Adrenal gland (tissue), 12 donors: ENCODE measurements around the gene SPDL1. TPM values are rescaled to one million over a fixed set of nuclear protein-coding genes. Genes with fewer than 3 reads are reported as not detected.
A peak's percentile ranks its signal among the peaks of the same experiment; 100 is the strongest.

ENCODE experiments used
- DNase-seq, 7 donors: peaks; one replicate each; pipeline ENCODE4 v3.0.0-alpha.2; 2019 to 2020
- H3K27ac ChIP-seq, 5 donors: fragments of 200-600 bp; sonication (generic) in 4 of 5; 1 replicate in 3 of 5; 2 replicates in 2 of 5; pipeline versions ENCODE4 v1.5.1 to v1.8.0; 2016 to 2020; ENCODE audit warnings: mild to moderate bottlenecking in 1 of 5
- H3K27me3 ChIP-seq: fragments of 200-600 bp; 2 replicates; pipeline ENCODE4 v1.8.0; 2021
- H3K36me3 ChIP-seq, 2 donors: fragments of 200-600 bp; replicated peaks in 1 of 2; 1 replicate in 1 of 2; 2 replicates in 1 of 2; pipeline versions ENCODE4 v1.5.1 to v1.8.0; 2018 to 2022
- H3K4me1 ChIP-seq, 2 donors: fragments of 200-600 bp; replicated peaks in 1 of 2; 1 replicate in 1 of 2; 2 replicates in 1 of 2; pipeline versions ENCODE4 v1.5.1 to v1.8.0; 2018 to 2021
- H3K4me3 ChIP-seq, 4 donors: fragments of 200-600 bp; sonication (generic) in 3 of 4; one replicate each; pipeline ENCODE4 v1.5.1; 2016 to 2018
- H3K9me3 ChIP-seq, 3 donors: fragments of 200-600 bp; sonication (generic) in 1 of 3; replicated peaks in 1 of 3; 1 replicate in 2 of 3; 2 replicates in 1 of 3; pipeline versions ENCODE4 v1.5.1 to v1.8.0; 2016 to 2021
- CTCF ChIP-seq, 6 experiments: fragments of 450-650 bp in 4 of 6; fragments of 200-600 bp in 2 of 6; sonication (generic) in 1 of 6; IDR thresholded peaks; 1 replicate in 5 of 6; 2 replicates in 1 of 6; pipeline versions ENCODE4 v1.5.1 to v1.8.0; 2016 to 2021; ENCODE audit warnings: antibody characterized with exemption in 6 of 6, mild to moderate bottlenecking in 2 of 6, moderate library complexity in 1 of 6
- POLR2A ChIP-seq, 2 donors: fragments of 450-650 bp; IDR thresholded peaks; one replicate each; pipeline ENCODE4 v1.6.1; 2017; ENCODE audit warnings: antibody characterized with exemption in 2 of 2, mild to moderate bottlenecking in 2 of 2, moderate library complexity in 1 of 2
- WGBS, 4 donors: extraction: QIAGEN DNeasy Blood & Tissue Kit in 2 of 4; methylation state at CpG; one replicate each; pipeline versions ENCODE4 v1.1.5 to v1.1.7; 2013 to 2017; 5-methylcytosine and 5-hydroxymethylcytosine counted together
- intact Hi-C, 2 donors: fragments of 100-400 bp; cut with DNase I; formaldehyde crosslinking; loops; one replicate each; pipeline versions ENCODE4 v1.14.1 to v1.15.0; 2022 to 2023
- polyA plus RNA-seq, 3 donors: library from polyadenylated mRNA; stranded (reverse); fragments of 200-250 nt in 2 of 3; fragments of 350-450 nt in 1 of 3; fragmentation: Illumina TruSeq in 1 of 3; extraction: RNeasy Lipid Tissue Mini Kit (QIAGEN cat#74804) in 1 of 3; gene quantifications; one replicate each; pipeline ENCODE4 v1.2.3, GENCODE V29; 2013 to 2014
- total RNA-seq, 9 donors: library from RNA; depleted of rRNA in 4 of 9; stranded (reverse); fragments of >200 nt in 4 of 9; fragments of 120-200 nt in 1 of 9; fragmentation: NEBNext Ultra II Directional in 1 of 9; extraction: Animal tissue kit (Norgen Biotek cat#: 25700) in 1 of 9; gene quantifications; one replicate each; pipeline versions ENCODE4 v1.1.0 to v1.2.4, GENCODE V29; 2013 to 2023
- donor health status: healthy with polysubstance abuse.
- donor health status: Bipolar disorder and iron deficiency.
- donor health status: DM: yes; HTN: yes; CAD: no.
- donor health status: DM: no; HTN: no; CAD: no.
- donor health status: DM: no; HTN: no; CAD: no.
- donor health status: DM: yes; HTN: yes; CAD: no.

SPDL1 gene
- total and polyA plus RNA-seq, 12 donors, result 0.72 to 16.4 (median 6.5) TPM

GRCh38 chr5:169649486-169649885 is 65.9 kb downstream of the SPDL1 start:
- H3K4me1 ChIP-seq, result no peaks in the 10 kb centered on the region
- intact Hi-C loops, result no loop called here
- no peaks in the 10 kb centered on the region for H3K36me3 ChIP-seq
- DNase-seq, result no peak
- H3K27me3 ChIP-seq, result no peaks in the 10 kb centered on the region
- H3K4me3 ChIP-seq, result no peak overlapping the region
- no peak overlapping the region for H3K27ac ChIP-seq
- TF ChIP-seq CTCF (IDR thresholded peaks at IDR 0.05) (no peak), POLR2A (IDR thresholded peaks at IDR 0.05) (no peak)
- WGBS, 4 donors, result 70 to 76% (median 73%) methylated on average over 7 of the region's 7 CpGs
- no peaks in the 10 kb centered on the region for H3K9me3 ChIP-seq

- Histone ChIP-seq H3K9me3 (no peaks in the 10 kb centered on the region), H3K27me3 (no peaks in the 10 kb centered on the region), H3K27ac (peak overlapping the region in 1 of 5 donors; percentile 20), H3K4me3 (no peak overlapping the region), H3K36me3 (no peaks in the 10 kb centered on the region), H3K4me1 (no peaks in the 10 kb centered on the region)
- TF ChIP-seq CTCF (IDR thresholded peaks at IDR 0.05), result no peak
- intact Hi-C loops, result no loop called here
- DNase-seq, result no peak
- 64 to 77% (median 71%) methylated on average over 4 to 5 of the region's 5 CpGs for WGBS, 4 donors
Measured at GRCh38 chr5:169650701-169651331, 67.2 kb downstream of the SPDL1 start.

GRCh38 chr5:169651526-169651925 is 68.0 kb downstream of the SPDL1 start:
- TF ChIP-seq POLR2A (IDR thresholded peaks at IDR 0.05) (no peak), CTCF (IDR thresholded peaks at IDR 0.05) (no peak)
- intact Hi-C loops, result no loop called here
- Histone ChIP-seq H3K27ac (no peak overlapping the region), H3K9me3 (no peaks in the 10 kb centered on the region), H3K36me3 (no peaks in the 10 kb centered on the region), H3K27me3 (no peaks in the 10 kb centered on the region), H3K4me1 (no peaks in the 10 kb centered on the region), H3K4me3 (no peak overlapping the region)
- DNase-seq, result peak in 1 of 7 donors; percentile 54
- WGBS, 4 donors, result 67 to 76% (median 73%) methylated on average over 5 of the region's 5 CpGs

GRCh38 chr5:169652057-169652456 is 68.5 kb downstream of the SPDL1 start:
- H3K27me3 ChIP-seq, result no peaks in the 10 kb centered on the region
- intact Hi-C loops, result no loop called here
- H3K27ac ChIP-seq, result no peak overlapping the region
- no peaks in the 10 kb centered on the region for H3K36me3 ChIP-seq
- no peaks in the 10 kb centered on the region for H3K9me3 ChIP-seq
- no peak for TF ChIP-seq POLR2A (IDR thresholded peaks at IDR 0.05)
- no peak for TF ChIP-seq CTCF (IDR thresholded peaks at IDR 0.05)
- H3K4me1 ChIP-seq, result no peaks in the 10 kb centered on the region
- 20 to 52% (median 31%) methylated on average over 1 of the region's 1 CpG; no CpG with 5 or more reads in 1 of the 4 donors for WGBS, 4 donors
- no peak overlapping the region for H3K4me3 ChIP-seq
- peak in 2 of 7 donors; percentile 7 to 29 for DNase-seq
